ENCODE measurements around the gene SPATA6L. TPM values are rescaled to one million over a fixed set of nuclear protein-coding genes. Genes with fewer than 3 reads are reported as not detected.

Gene SPATA6L
- total and polyA plus RNA-seq, 2 of the 4 experiments (the other 2 are of a cell fraction): 0.18 to 0.84 TPM

DNA sequence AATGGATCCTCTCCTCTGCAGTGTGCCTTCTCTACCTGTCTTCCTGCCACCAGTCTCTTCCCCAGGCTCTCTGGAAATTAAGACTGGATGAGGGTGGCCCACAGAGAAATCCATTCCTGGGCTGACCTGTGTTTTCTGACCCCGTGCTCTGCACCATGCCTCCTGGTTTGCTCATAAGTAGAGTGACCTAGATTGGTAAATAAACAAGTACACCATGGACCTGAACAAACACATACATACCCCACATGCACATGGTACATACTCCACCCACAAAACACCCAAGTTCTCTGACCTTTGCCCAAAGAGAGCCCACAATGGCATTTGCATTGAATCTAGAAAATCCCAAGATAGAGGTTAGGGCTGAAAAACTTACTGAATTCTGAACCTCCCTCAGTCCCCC is 81.6 kb downstream of the SPATA6L start:
- Histone ChIP-seq H3K56ac (ENCODE audit: extremely low read depth, insufficient read depth, low read length) (no peak overlapping the region), H3K23ac (ENCODE audit: low read depth, low read length) (no peak overlapping the region), H3K14ac (replicated peaks; ENCODE audit: low read depth, low read length) (no peak overlapping the region), H4K5ac (ENCODE audit: low read depth, low read length) (no peak overlapping the region), H3K4me1 (ENCODE audit: control insufficient read depth, insufficient read depth, low read length) (no peaks in the 10 kb centered on the region), H3K4me2 (ENCODE audit: low read depth, low read length) (no peak overlapping the region), H2BK120ac (ENCODE audit: low read depth, low read length) (no peak overlapping the region), H2BK15ac (ENCODE audit: low read depth, low read length) (no peak overlapping the region), H2BK5ac (ENCODE audit: low read depth, low read length, poor library complexity, severe bottlenecking) (no peak overlapping the region), H4K91ac (ENCODE audit: insufficient read depth, low read depth, low read length) (no peak overlapping the region), H3K79me1 (ENCODE audit: low read depth in 1 of 2, low read length in 2 of 2) (no peaks in the 10 kb centered on the region), H3K4ac (ENCODE audit: low read depth, low read length) (no peak overlapping the region), H2AK5ac (ENCODE audit: low read depth, low read length) (no peak overlapping the region), H4K8ac (ENCODE audit: low read depth in 2 of 2, low read length in 2 of 2) (no peak overlapping the region), H2AFZ (replicated peaks; ENCODE audit: low read length, poor library complexity) (no peak overlapping the region), H2BK20ac (ENCODE audit: low read depth, low read length) (no peak overlapping the region), H2AK9ac (replicated peaks; ENCODE audit: low read depth, low read length, poor library complexity) (no peak overlapping the region), H3K9ac (ENCODE audit: low read depth, low read length) (no peak overlapping the region), H3K18ac (ENCODE audit: low read depth, low read length) (no peak overlapping the region), H3K9me1 (ENCODE audit: insufficient read depth, low read length) (no peaks in the 10 kb centered on the region), H3K27me3 (ENCODE audit: control insufficient read depth, insufficient read depth, low read length) (no peaks in the 10 kb centered on the region), H3K27ac (ENCODE audit: insufficient read depth, low read length) (no peak overlapping the region), H4K20me1 (ENCODE audit: insufficient read depth, low read length) (no peaks in the 10 kb centered on the region), H3K4me3 (ENCODE audit: insufficient read depth, low read depth, low read length) (no peak overlapping the region), H3K9me3 (ENCODE audit: control insufficient read depth, insufficient read depth, low read length) (no peaks in the 10 kb centered on the region), H3K36me3 (ENCODE audit: control insufficient read depth, insufficient read depth, low read length) (no peaks in the 10 kb centered on the region)
- POLR2A ChIA-PET (ENCODE audit: unreplicated experiment): no interaction called here
- no peak for ATAC-seq (ENCODE audit: low read depth)
- intact Hi-C loops (cut with micrococcal nuclease) (no loop called here), in situ Hi-C loops (cut with MboI; ENCODE audit: low sequenced_read_pairs) (no loop called here), dilution Hi-C loops (cut with HindIII; ENCODE audit: low sequenced_read_pairs, unreplicated experiment) (no loop called here)
- TF ChIP-seq CEBPB (IDR thresholded peaks at IDR 0.05; ENCODE audit: low read depth, low read length) (no peak), POLR2A (IDR thresholded peaks at IDR 0.05; ENCODE audit: low read depth, low read length) (no peak), RFX5 (IDR thresholded peaks at IDR 0.05; ENCODE audit: low read depth, low read length) (no peak), RAD21 (IDR thresholded peaks at IDR 0.05; ENCODE audit: low read length) (no peak), MXI1 (IDR thresholded peaks at IDR 0.05; ENCODE audit: borderline replicate concordance, low read depth, low read length) (no peak), RCOR1 (IDR thresholded peaks at IDR 0.05; ENCODE audit: insufficient replicate concordance, low read length) (no peak), MAFK (IDR thresholded peaks at IDR 0.05; ENCODE audit: low read depth, low read length) (no peak), NFE2L2 (IDR thresholded peaks at IDR 0.05; ENCODE audit: low read depth, low read length) (no peak), FOS (IDR thresholded peaks at IDR 0.05; ENCODE audit: low read depth, low read length) (no peak), SMC3 (IDR thresholded peaks at IDR 0.05; ENCODE audit: low read depth, low read length) (no peak), CHD1 (IDR thresholded peaks at IDR 0.05; ENCODE audit: low read depth, low read length) (no peak)
- TF ChIP-seq, protein P1, sequence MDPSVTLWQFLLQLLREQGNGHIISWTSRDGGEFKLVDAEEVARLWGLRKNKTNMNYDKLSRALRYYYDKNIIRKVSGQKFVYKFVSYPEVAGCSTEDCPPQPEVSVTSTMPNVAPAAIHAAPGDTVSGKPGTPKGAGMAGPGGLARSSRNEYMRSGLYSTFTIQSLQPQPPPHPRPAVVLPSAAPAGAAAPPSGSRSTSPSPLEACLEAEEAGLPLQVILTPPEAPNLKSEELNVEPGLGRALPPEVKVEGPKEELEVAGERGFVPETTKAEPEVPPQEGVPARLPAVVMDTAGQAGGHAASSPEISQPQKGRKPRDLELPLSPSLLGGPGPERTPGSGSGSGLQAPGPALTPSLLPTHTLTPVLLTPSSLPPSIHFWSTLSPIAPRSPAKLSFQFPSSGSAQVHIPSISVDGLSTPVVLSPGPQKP (IDR thresholded peaks at IDR 0.05; ENCODE audit: borderline replicate concordance, low read depth, low read length): no peak
- CTCF ChIA-PET: no interaction called here
- WGBS, 2 experiments (ENCODE audit: extremely low coverage in 2 of 2, insufficient read length in 1 of 2): no CpG with 5 or more reads among the region's 1 CpG
- BruUV-seq (replicated peaks): no TSS peak
- DNase-seq: no peak
